H1 (cell line): ENCODE results near the gene MCF2L. TPM values are rescaled to one million over a fixed set of nuclear protein-coding genes. Genes with fewer than 3 reads are reported as not detected.

ENCODE experiments used
- CEBPB ChIP-seq: IDR thresholded peaks from 2 replicates; pipeline ENCODE4 v1.6.1; 2012; ENCODE audit warnings: low read depth, low read length
- JUN ChIP-seq: IDR thresholded peaks from 2 replicates; pipeline ENCODE4 v1.6.1; 2011; ENCODE audit warnings: low read depth, mild to moderate bottlenecking, improper control_type of control experiment, low read length
- KDM4A ChIP-seq: IDR thresholded peaks from one replicate; pipeline ENCODE4 v1.7.1; 2012; ENCODE audit warnings: low read depth, mild to moderate bottlenecking, moderate library complexity, low read length, inconsistent platforms; ENCODE audit not compliant: severe bottlenecking
- polyA plus RNA-seq, 7 experiments: library from polyadenylated mRNA; depleted of rRNA in 3 of 7; stranded (reverse) in 5 of 7; unstranded in 2 of 7; fragments of >200 nt in 5 of 7; fragments of 200-250 nt in 2 of 7; gene quantifications; 1 replicate in 5 of 7; 2 replicates in 1 of 7; 4 replicates in 1 of 7; pipeline versions ENCODE4 v1.2.1 to v1.2.3, GENCODE V29; 2011 to 2013; ENCODE audit warnings: missing spikeins in 2 of 7, mixed read lengths in 2 of 7
- total RNA-seq: library from RNA; stranded (reverse); fragmentation: NEBNext Ultra II Directional; extraction: Animal tissue kit (Norgen Biotek cat#: 25700); gene quantifications from 2 replicates; pipeline ENCODE4 v1.2.1, GENCODE V29; 2021
- TF ChIP-seq, protein P1 (sequence below): fragments of 300-600 bp; sonication (generic); IDR thresholded peaks from 2 replicates; pipeline ENCODE4 v1.7.1; 2012; ENCODE audit warnings: low read length, moderate library complexity, mild to moderate bottlenecking, inconsistent platforms; ENCODE audit not compliant: insufficient replicate concordance
- TF ChIP-seq, protein P2 (sequence below), 3 experiments: IDR thresholded peaks; 1 replicate in 2 of 3; 2 replicates in 1 of 3; pipeline versions ENCODE4 v1.5.1 to v1.6.1; 2011; ENCODE audit warnings: low read length in 3 of 3, mild to moderate bottlenecking in 3 of 3, inconsistent platforms in 2 of 3, low read depth in 1 of 3, moderate library complexity in 1 of 3; ENCODE audit not compliant: insufficient read depth in 1 of 3; ENCODE audit errors: control extremely low read depth in 1 of 3

The MCF2L gene
- total and polyA plus RNA-seq, 2 of the 8 experiments (the other 6 are each of a cell fraction or from before 2014, with no cell fraction given), result 10.1 to 24.4 TPM

DNA sequence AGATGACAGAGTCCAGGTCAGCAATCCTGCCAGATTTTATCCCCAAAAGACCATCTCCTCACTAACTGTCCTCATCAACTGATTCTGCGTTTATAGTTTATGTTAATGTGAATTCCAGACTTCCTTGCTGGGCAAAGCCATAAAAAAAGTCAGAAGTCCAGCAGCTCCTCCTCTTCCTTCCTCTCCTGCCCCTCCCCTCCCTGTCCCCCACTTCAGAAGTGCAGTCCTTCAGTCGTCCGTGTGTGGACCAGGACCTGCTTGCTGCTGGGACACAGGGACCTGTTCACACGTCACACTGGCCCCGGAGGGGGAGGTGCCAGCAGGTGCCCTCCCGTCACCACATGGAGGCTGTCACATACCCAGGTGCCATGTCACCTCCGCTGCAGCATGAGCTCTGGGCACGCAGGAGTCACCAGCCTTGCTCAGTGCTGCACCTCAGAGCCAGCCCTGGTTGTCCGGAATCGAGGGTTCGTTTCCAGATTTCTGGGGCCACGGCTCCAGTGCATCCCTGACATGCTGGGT lies 4.0 kb upstream of the MCF2L start (continued):
- TF ChIP-seq, protein P1, sequence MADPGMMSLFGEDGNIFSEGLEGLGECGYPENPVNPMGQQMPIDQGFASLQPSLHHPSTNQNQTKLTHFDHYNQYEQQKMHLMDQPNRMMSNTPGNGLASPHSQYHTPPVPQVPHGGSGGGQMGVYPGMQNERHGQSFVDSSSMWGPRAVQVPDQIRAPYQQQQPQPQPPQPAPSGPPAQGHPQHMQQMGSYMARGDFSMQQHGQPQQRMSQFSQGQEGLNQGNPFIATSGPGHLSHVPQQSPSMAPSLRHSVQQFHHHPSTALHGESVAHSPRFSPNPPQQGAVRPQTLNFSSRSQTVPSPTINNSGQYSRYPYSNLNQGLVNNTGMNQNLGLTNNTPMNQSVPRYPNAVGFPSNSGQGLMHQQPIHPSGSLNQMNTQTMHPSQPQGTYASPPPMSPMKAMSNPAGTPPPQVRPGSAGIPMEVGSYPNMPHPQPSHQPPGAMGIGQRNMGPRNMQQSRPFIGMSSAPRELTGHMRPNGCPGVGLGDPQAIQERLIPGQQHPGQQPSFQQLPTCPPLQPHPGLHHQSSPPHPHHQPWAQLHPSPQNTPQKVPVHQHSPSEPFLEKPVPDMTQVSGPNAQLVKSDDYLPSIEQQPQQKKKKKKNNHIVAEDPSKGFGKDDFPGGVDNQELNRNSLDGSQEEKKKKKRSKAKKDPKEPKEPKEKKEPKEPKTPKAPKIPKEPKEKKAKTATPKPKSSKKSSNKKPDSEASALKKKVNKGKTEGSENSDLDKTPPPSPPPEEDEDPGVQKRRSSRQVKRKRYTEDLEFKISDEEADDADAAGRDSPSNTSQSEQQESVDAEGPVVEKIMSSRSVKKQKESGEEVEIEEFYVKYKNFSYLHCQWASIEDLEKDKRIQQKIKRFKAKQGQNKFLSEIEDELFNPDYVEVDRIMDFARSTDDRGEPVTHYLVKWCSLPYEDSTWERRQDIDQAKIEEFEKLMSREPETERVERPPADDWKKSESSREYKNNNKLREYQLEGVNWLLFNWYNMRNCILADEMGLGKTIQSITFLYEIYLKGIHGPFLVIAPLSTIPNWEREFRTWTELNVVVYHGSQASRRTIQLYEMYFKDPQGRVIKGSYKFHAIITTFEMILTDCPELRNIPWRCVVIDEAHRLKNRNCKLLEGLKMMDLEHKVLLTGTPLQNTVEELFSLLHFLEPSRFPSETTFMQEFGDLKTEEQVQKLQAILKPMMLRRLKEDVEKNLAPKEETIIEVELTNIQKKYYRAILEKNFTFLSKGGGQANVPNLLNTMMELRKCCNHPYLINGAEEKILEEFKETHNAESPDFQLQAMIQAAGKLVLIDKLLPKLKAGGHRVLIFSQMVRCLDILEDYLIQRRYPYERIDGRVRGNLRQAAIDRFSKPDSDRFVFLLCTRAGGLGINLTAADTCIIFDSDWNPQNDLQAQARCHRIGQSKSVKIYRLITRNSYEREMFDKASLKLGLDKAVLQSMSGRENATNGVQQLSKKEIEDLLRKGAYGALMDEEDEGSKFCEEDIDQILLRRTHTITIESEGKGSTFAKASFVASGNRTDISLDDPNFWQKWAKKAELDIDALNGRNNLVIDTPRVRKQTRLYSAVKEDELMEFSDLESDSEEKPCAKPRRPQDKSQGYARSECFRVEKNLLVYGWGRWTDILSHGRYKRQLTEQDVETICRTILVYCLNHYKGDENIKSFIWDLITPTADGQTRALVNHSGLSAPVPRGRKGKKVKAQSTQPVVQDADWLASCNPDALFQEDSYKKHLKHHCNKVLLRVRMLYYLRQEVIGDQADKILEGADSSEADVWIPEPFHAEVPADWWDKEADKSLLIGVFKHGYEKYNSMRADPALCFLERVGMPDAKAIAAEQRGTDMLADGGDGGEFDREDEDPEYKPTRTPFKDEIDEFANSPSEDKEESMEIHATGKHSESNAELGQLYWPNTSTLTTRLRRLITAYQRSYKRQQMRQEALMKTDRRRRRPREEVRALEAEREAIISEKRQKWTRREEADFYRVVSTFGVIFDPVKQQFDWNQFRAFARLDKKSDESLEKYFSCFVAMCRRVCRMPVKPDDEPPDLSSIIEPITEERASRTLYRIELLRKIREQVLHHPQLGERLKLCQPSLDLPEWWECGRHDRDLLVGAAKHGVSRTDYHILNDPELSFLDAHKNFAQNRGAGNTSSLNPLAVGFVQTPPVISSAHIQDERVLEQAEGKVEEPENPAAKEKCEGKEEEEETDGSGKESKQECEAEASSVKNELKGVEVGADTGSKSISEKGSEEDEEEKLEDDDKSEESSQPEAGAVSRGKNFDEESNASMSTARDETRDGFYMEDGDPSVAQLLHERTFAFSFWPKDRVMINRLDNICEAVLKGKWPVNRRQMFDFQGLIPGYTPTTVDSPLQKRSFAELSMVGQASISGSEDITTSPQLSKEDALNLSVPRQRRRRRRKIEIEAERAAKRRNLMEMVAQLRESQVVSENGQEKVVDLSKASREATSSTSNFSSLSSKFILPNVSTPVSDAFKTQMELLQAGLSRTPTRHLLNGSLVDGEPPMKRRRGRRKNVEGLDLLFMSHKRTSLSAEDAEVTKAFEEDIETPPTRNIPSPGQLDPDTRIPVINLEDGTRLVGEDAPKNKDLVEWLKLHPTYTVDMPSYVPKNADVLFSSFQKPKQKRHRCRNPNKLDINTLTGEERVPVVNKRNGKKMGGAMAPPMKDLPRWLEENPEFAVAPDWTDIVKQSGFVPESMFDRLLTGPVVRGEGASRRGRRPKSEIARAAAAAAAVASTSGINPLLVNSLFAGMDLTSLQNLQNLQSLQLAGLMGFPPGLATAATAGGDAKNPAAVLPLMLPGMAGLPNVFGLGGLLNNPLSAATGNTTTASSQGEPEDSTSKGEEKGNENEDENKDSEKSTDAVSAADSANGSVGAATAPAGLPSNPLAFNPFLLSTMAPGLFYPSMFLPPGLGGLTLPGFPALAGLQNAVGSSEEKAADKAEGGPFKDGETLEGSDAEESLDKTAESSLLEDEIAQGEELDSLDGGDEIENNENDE, result no peak
- TF ChIP-seq CEBPB, result no peak
- TF ChIP-seq JUN, result no peak
- TF ChIP-seq, protein P2, sequence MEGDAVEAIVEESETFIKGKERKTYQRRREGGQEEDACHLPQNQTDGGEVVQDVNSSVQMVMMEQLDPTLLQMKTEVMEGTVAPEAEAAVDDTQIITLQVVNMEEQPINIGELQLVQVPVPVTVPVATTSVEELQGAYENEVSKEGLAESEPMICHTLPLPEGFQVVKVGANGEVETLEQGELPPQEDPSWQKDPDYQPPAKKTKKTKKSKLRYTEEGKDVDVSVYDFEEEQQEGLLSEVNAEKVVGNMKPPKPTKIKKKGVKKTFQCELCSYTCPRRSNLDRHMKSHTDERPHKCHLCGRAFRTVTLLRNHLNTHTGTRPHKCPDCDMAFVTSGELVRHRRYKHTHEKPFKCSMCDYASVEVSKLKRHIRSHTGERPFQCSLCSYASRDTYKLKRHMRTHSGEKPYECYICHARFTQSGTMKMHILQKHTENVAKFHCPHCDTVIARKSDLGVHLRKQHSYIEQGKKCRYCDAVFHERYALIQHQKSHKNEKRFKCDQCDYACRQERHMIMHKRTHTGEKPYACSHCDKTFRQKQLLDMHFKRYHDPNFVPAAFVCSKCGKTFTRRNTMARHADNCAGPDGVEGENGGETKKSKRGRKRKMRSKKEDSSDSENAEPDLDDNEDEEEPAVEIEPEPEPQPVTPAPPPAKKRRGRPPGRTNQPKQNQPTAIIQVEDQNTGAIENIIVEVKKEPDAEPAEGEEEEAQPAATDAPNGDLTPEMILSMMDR (IDR thresholded peaks at IDR 0.05; ENCODE audit: control extremely low read depth in 1 of 3, insufficient read depth in 1 of 3, low read depth in 1 of 3, low read length in 3 of 3), result no peak
- TF ChIP-seq KDM4A, result no peak
